HEK293 (cell line): ENCODE data around the gene GRM3.

ENCODE experiments used
- CTCF ChIA-PET: fragments of 350-600 bp; formaldehyde crosslinking; extraction: SDS; loops from one replicate; lab custom pipeline; 2021; ENCODE audit warnings: antibody characterized with exemption; lab: Yijun Ruan, JAX
- POLR2A ChIA-PET: fragments of 300-600 bp; formaldehyde crosslinking; extraction: SDS; loops from one replicate; lab custom pipeline; 2020; ENCODE audit warnings: antibody characterized with exemption, inconsistent platforms; lab: Yijun Ruan, JAX
- H3K27ac ChIP-seq: fragments of 200-500 bp; sonication (Bioruptor generic); 2 replicates; pipeline ENCODE4 v1.5.1; 2014; ENCODE audit warnings: low read depth, low read length, control low read depth, inconsistent platforms; ENCODE audit errors: extremely low read depth
- H3K36me3 ChIP-seq, 2 experiments: fragments of 200-500 bp in 1 of 2; sonication (Bioruptor generic) in 1 of 2; 1 replicate in 1 of 2; 2 replicates in 1 of 2; pipeline ENCODE4 v1.5.1; 2014 to 2017; ENCODE audit warnings: inconsistent platforms in 2 of 2, low read length in 2 of 2; ENCODE audit not compliant: control insufficient read depth in 2 of 2, insufficient read depth in 1 of 2
- H3K4me1 ChIP-seq: fragments of 200-500 bp; sonication (Bioruptor generic); 2 replicates; pipeline ENCODE4 v1.5.1; 2014; ENCODE audit warnings: mild to moderate bottlenecking, low read length, inconsistent platforms; ENCODE audit not compliant: control insufficient read depth, insufficient read depth
- H3K4me3 ChIP-seq: 2 replicates; pipeline ENCODE4 v1.5.1; 2011; ENCODE audit warnings: low read depth, mild to moderate bottlenecking, control low read depth, low read length, moderate library complexity
- H3K9me3 ChIP-seq: fragments of 200-500 bp; sonication (Bioruptor generic); 2 replicates; pipeline ENCODE4 v1.5.1; 2014; ENCODE audit warnings: low read depth, low read length, inconsistent platforms; ENCODE audit not compliant: control insufficient read depth, insufficient read depth
- INSM2 ChIP-seq: fragments of 450-650 bp; formaldehyde crosslinking; IDR thresholded peaks from 2 replicates; pipeline ENCODE4 v1.5.1; 2016; ENCODE audit warnings: missing biosample characterization, missing genetic modification characterization
- KLF1 ChIP-seq: fragments of 450-650 bp; formaldehyde crosslinking; IDR thresholded peaks from 2 replicates; pipeline ENCODE4 v1.5.1; 2016; ENCODE audit warnings: missing biosample characterization, missing genetic modification characterization
- KLF16 ChIP-seq: fragments of 450-650 bp; formaldehyde crosslinking; IDR thresholded peaks from 2 replicates; pipeline ENCODE4 v1.5.1; 2017; ENCODE audit warnings: missing biosample characterization, missing genetic modification characterization
- MEIS1 ChIP-seq: sonication (generic); formaldehyde crosslinking; IDR thresholded peaks from 2 replicates; pipeline ENCODE4 v1.8.1; 2022; ENCODE audit warnings: missing genetic modification reagents, mild to moderate bottlenecking, borderline replicate concordance
- ZBTB17 ChIP-seq: fragments of 450-650 bp; formaldehyde crosslinking; IDR thresholded peaks from 2 replicates; pipeline ENCODE4 v1.5.1; 2016; ENCODE audit warnings: missing biosample characterization, missing genetic modification characterization
- ZNF112 ChIP-seq: fragments of 450-650 bp; formaldehyde crosslinking; IDR thresholded peaks from 2 replicates; pipeline ENCODE4 v1.5.0; 2017; ENCODE audit warnings: missing biosample characterization, missing genetic modification characterization
- ZNF114 ChIP-seq: fragments of 450-650 bp; formaldehyde crosslinking; IDR thresholded peaks from 2 replicates; pipeline ENCODE4 v1.5.0; 2017; ENCODE audit warnings: missing biosample characterization, missing genetic modification characterization
- ZNF311 ChIP-seq: fragments of 450-650 bp; formaldehyde crosslinking; IDR thresholded peaks from 2 replicates; pipeline ENCODE4 v1.5.1; 2017; ENCODE audit warnings: missing biosample characterization, missing genetic modification characterization, borderline replicate concordance
- ZNF341 ChIP-seq: fragments of 450-650 bp; formaldehyde crosslinking; IDR thresholded peaks from 2 replicates; pipeline ENCODE4; 2016; ENCODE audit warnings: low read depth, missing biosample characterization, missing genetic modification characterization
- ZNF354C ChIP-seq: fragments of 450-650 bp; formaldehyde crosslinking; IDR thresholded peaks from 2 replicates; pipeline ENCODE4 v1.5.1; 2016; ENCODE audit warnings: missing biosample characterization, missing genetic modification characterization, low read depth, borderline replicate concordance
- ZNF555 ChIP-seq: fragments of 450-650 bp; formaldehyde crosslinking; conservative IDR thresholded peaks from 2 replicates; pipeline ENCODE4 v1.5.1; 2017; ENCODE audit warnings: missing biosample characterization, mild to moderate bottlenecking, missing genetic modification characterization, inconsistent platforms
- ZNF610 ChIP-seq: fragments of 450-650 bp; formaldehyde crosslinking; IDR thresholded peaks from 2 replicates; pipeline ENCODE4 v1.5.1; 2016; ENCODE audit warnings: missing biosample characterization, missing genetic modification characterization, borderline replicate concordance
- ZNF623 ChIP-seq: fragments of 450-650 bp; formaldehyde crosslinking; IDR thresholded peaks from 2 replicates; pipeline ENCODE4 v1.5.1; 2016; ENCODE audit warnings: missing biosample characterization, missing genetic modification characterization
- ZNF747 ChIP-seq: fragments of 450-650 bp; formaldehyde crosslinking; IDR thresholded peaks from 2 replicates; pipeline ENCODE4 v1.5.1; 2016; ENCODE audit warnings: missing biosample characterization, missing genetic modification characterization
- TF ChIP-seq, protein P1 (sequence below): fragments of 450-650 bp; formaldehyde crosslinking; IDR thresholded peaks from 2 replicates; pipeline ENCODE4 v1.5.1; 2016; ENCODE audit warnings: missing biosample characterization, missing genetic modification characterization
- TF ChIP-seq, protein P2 (sequence below): fragments of 450-650 bp; formaldehyde crosslinking; IDR thresholded peaks from 2 replicates; pipeline ENCODE4 v1.5.1; 2016; ENCODE audit warnings: missing biosample characterization, missing genetic modification characterization
- TF ChIP-seq, protein P3 (sequence below): fragments of 450-650 bp; formaldehyde crosslinking; conservative IDR thresholded peaks from 2 replicates; pipeline ENCODE4 v1.5.1; 2016; ENCODE audit warnings: low read depth, missing biosample characterization, missing genetic modification characterization

Gene GRM3

GRCh38 chr7:86908948-86909347 is 265.2 kb downstream of the GRM3 start:
- H3K4me3 ChIP-seq = no peak overlapping the region
- POLR2A ChIA-PET = no interaction called here
- CTCF ChIA-PET = interaction anchor here (0.6 to 1.0 kb wide), 4 partner anchors 9 to 381 kb away, joined by 3 to 4 read pairs (median 3); no protein-coding TSS in a partner anchor
- H3K36me3 ChIP-seq = peaks cover 0 to 11% of the 10 kb centered on the region in 2 experiments; a peak in 1 of 3 replicates
- H3K9me3 ChIP-seq = no peaks in the 10 kb centered on the region
- no peak overlapping the region for H3K27ac ChIP-seq
- TF ChIP-seq, protein P1, sequence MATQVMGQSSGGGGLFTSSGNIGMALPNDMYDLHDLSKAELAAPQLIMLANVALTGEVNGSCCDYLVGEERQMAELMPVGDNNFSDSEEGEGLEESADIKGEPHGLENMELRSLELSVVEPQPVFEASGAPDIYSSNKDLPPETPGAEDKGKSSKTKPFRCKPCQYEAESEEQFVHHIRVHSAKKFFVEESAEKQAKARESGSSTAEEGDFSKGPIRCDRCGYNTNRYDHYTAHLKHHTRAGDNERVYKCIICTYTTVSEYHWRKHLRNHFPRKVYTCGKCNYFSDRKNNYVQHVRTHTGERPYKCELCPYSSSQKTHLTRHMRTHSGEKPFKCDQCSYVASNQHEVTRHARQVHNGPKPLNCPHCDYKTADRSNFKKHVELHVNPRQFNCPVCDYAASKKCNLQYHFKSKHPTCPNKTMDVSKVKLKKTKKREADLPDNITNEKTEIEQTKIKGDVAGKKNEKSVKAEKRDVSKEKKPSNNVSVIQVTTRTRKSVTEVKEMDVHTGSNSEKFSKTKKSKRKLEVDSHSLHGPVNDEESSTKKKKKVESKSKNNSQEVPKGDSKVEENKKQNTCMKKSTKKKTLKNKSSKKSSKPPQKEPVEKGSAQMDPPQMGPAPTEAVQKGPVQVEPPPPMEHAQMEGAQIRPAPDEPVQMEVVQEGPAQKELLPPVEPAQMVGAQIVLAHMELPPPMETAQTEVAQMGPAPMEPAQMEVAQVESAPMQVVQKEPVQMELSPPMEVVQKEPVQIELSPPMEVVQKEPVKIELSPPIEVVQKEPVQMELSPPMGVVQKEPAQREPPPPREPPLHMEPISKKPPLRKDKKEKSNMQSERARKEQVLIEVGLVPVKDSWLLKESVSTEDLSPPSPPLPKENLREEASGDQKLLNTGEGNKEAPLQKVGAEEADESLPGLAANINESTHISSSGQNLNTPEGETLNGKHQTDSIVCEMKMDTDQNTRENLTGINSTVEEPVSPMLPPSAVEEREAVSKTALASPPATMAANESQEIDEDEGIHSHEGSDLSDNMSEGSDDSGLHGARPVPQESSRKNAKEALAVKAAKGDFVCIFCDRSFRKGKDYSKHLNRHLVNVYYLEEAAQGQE (tag by site-specific recombination) = peak; percentile 88
- TF ChIP-seq ZNF610 (tag by site-specific recombination) = no peak
- no peaks in the 10 kb centered on the region for H3K4me1 ChIP-seq

DNA sequence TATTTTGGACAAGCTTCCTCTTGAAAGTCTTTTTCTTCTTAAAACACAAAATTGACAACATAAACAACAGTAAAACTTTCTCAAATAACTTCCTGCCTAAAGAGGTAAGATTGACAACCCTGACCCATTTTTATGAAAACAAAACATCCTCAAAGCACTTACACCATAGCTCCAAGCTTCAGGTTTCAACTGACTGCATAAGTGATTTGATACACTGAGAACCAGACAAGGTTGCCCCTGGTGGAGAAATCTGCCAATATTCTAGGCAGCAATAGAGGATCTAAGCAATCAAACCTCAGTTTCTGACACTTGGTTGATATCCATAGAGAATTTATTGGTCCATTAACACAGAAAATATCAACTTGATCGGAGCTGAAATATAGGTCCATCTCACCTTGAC is 267.9 kb downstream of the GRM3 start:
- POLR2A ChIA-PET = no interaction called here
- TF ChIP-seq ZNF341 = no peak
- TF ChIP-seq ZNF112 (tag by site-specific recombination) = no peak
- no peak for TF ChIP-seq ZNF114
- TF ChIP-seq, protein P2, sequence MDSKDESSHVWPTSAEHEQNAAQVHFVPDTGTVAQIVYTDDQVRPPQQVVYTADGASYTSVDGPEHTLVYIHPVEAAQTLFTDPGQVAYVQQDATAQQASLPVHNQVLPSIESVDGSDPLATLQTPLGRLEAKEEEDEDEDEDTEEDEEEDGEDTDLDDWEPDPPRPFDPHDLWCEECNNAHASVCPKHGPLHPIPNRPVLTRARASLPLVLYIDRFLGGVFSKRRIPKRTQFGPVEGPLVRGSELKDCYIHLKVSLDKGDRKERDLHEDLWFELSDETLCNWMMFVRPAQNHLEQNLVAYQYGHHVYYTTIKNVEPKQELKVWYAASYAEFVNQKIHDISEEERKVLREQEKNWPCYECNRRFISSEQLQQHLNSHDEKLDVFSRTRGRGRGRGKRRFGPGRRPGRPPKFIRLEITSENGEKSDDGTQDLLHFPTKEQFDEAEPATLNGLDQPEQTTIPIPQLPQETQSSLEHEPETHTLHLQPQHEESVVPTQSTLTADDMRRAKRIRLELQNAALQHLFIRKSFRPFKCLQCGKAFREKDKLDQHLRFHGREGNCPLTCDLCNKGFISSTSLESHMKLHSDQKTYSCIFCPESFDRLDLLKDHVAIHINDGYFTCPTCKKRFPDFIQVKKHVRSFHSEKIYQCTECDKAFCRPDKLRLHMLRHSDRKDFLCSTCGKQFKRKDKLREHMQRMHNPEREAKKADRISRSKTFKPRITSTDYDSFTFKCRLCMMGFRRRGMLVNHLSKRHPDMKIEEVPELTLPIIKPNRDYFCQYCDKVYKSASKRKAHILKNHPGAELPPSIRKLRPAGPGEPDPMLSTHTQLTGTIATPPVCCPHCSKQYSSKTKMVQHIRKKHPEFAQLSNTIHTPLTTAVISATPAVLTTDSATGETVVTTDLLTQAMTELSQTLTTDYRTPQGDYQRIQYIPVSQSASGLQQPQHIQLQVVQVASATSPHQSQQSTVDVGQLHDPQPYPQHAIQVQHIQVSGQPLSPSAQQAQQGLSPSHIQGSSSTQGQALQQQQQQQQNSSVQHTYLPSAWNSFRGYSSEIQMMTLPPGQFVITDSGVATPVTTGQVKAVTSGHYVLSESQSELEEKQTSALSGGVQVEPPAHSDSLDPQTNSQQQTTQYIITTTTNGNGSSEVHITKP = no peak
- TF ChIP-seq ZNF610 (tag by site-specific recombination) = no peak
- TF ChIP-seq ZNF747 (tag by site-specific recombination) = no peak
- no peak for TF ChIP-seq ZNF311 (tag by site-specific recombination)
- TF ChIP-seq ZNF623 = no peak
- no peak for TF ChIP-seq KLF16 (tag by site-specific recombination)
- TF ChIP-seq MEIS1 (CRISPR knock-in tag) = no peak
- no peaks in the 10 kb centered on the region for H3K9me3 ChIP-seq
- CTCF ChIA-PET = interaction anchor here (1.0 to 2.2 kb wide), 6 partner anchors 11 to 325 kb away, joined by 3 to 9 read pairs (median 4); no protein-coding TSS in a partner anchor
- H3K4me1 ChIP-seq = no peaks in the 10 kb centered on the region; the same call in 1 of the 2 replicates
- H3K27ac ChIP-seq = no peak overlapping the region
- H3K4me3 ChIP-seq = no peak overlapping the region
- peaks cover 0 to 8% of the 10 kb centered on the region in 2 experiments; a peak in 1 of 3 replicates for H3K36me3 ChIP-seq

- H3K36me3 ChIP-seq = peaks cover 0 to 8% of the 10 kb centered on the region in 2 experiments; a peak in 1 of 3 replicates
- H3K4me1 ChIP-seq = no peaks in the 10 kb centered on the region; the same call in 1 of the 2 replicates
- no peak overlapping the region for H3K4me3 ChIP-seq
- POLR2A ChIA-PET = no interaction called here
- H3K9me3 ChIP-seq = no peaks in the 10 kb centered on the region
- H3K27ac ChIP-seq = no peak overlapping the region
- CTCF ChIA-PET = interaction anchor here (0.7 to 3.5 kb wide), 5 partner anchors 15 to 505 kb away, joined by 3 to 24 read pairs (median 4); no protein-coding TSS in a partner anchor
- TF ChIP-seq ZNF354C (tag by site-specific recombination) (no peak), KLF1 (tag by site-specific recombination) (no peak), ZNF555 (no peak), ZBTB17 (tag by site-specific recombination) (no peak), INSM2 (tag by site-specific recombination) (no peak), ZNF623 (no peak)
- TF ChIP-seq, protein P3, sequence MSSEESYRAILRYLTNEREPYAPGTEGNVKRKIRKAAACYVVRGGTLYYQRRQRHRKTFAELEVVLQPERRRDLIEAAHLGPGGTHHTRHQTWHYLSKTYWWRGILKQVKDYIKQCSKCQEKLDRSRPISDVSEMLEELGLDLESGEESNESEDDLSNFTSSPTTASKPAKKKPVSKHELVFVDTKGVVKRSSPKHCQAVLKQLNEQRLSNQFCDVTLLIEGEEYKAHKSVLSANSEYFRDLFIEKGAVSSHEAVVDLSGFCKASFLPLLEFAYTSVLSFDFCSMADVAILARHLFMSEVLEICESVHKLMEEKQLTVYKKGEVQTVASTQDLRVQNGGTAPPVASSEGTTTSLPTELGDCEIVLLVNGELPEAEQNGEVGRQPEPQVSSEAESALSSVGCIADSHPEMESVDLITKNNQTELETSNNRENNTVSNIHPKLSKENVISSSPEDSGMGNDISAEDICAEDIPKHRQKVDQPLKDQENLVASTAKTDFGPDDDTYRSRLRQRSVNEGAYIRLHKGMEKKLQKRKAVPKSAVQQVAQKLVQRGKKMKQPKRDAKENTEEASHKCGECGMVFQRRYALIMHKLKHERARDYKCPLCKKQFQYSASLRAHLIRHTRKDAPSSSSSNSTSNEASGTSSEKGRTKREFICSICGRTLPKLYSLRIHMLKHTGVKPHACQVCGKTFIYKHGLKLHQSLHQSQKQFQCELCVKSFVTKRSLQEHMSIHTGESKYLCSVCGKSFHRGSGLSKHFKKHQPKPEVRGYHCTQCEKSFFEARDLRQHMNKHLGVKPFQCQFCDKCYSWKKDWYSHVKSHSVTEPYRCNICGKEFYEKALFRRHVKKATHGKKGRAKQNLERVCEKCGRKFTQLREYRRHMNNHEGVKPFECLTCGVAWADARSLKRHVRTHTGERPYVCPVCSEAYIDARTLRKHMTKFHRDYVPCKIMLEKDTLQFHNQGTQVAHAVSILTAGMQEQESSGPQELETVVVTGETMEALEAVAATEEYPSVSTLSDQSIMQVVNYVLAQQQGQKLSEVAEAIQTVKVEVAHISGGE (tag by site-specific recombination) = no peak
Observed at GRCh38 chr7:86913709-86914108, 270.0 kb downstream of the GRM3 start.
